ENCODE data around the gene BRSK1.

The BRSK1 gene

DNA sequence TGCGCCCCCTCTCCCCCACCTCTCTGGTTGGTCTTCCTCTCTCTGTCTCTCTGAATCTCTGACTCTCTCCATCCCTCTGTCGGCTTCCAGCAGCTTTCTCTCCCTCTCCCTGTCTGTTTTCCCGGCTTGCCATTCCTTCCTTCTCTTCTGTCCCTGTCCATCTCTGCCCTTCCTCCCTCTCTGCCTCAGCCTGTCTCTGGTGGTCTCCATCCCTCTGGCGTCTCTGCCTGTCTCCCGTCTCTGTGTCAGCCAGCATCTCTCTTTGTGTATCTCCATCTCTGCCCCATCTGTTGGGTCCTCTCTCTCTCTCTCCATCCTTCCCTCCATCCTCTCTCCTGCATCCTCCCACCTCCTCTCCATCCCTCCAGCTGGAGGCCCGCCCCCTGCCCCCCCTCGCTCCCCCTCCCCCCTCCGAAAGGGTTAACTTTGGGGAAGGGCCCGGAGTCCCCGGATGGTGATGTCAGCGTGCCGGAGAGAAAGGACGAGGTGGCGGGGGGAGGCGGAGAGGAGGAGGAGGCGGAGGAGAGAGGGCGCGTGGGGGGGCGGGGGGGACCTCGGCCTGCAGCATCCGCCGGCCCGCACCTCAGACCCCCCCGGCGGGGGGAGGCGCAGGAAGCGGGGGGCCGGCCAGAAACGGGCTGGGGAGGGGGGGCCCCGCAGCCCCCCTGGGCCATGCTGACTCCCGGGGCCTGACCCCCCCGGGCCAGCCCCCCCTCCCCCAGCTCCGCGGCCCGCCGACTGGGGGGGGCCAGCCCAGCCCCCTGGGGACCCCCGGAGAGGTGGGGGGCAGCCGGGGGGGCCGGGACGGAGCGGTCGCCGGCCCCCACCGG lies at the start of gene BRSK1:
BRSK1 (plus strand) TSS at position 450 of the 830 bp plus-strand sequence. CDS start 446 bp downstream, outside the sequence.
- DNase-seq: peak; percentile 45

DNA sequence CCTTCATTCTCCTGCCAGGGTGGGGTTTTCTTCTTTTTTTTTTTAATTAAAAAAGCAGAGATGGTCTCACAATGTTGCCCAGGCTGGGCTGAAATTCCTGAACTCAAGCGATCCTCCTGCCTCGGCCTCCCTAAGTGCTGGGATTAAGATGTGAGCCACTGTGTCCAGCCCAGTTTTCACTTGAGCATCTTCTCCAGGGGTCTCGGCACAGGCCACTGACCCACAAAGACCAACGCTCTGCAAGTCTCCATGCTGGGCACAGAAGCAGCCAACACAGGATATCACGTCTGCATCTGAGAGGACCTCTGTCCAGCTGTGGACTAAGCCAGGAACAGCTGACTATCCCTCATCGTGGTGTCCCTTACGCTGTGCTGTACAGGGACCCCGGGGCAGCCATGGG lies 45.8 kb upstream of the BRSK1 start:
- no peak for DNase-seq

DNA sequence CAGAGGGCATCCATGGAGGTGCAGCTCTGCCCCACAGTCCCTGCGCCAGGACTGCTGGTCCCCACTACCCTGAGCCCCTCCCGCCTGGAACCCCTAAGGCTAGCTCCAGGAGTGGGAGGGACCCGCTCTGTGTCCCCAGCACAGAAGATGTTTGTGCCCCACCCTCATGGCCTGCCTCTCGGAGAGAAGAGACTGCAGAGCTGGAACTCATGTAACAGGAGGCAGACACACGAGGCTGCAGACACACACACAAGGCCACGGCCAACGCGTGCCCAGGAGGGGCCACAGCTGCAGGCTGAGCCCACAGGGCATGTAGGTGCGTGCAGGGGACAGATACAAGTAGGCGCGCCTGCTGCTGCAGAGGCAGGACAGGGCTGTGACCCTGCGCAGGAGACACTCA lies 44.8 kb upstream of the BRSK1 start:
- DNase-seq: no peak

DNA sequence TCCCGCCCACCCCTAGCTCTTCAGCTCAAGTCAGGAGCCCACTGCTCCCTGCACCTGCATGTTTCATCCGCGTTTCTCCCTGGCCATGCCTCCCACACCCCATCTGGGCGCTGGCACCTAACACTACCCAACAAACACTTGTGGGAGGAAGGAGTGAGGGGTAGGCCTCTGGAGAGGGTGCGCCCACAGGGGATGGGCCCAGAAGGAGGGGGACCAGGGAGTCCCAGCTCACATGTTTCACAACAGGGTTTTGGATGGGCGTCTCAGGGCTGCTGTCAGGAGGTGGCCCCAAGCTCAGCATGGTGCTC lies 43.1 kb upstream of the BRSK1 start:
- DNase-seq: no peak

- DNase-seq: no peak
Measured at GRCh38 chr19:55241143-55241934, 42.5 kb upstream of the BRSK1 start.

GRCh38 chr19:55241935-55242464 lies 41.8 kb upstream of the BRSK1 start:
- no peak for DNase-seq

- no peak for DNase-seq
Measured at GRCh38 chr19:55242517-55242916, 41.3 kb upstream of the BRSK1 start.

DNA sequence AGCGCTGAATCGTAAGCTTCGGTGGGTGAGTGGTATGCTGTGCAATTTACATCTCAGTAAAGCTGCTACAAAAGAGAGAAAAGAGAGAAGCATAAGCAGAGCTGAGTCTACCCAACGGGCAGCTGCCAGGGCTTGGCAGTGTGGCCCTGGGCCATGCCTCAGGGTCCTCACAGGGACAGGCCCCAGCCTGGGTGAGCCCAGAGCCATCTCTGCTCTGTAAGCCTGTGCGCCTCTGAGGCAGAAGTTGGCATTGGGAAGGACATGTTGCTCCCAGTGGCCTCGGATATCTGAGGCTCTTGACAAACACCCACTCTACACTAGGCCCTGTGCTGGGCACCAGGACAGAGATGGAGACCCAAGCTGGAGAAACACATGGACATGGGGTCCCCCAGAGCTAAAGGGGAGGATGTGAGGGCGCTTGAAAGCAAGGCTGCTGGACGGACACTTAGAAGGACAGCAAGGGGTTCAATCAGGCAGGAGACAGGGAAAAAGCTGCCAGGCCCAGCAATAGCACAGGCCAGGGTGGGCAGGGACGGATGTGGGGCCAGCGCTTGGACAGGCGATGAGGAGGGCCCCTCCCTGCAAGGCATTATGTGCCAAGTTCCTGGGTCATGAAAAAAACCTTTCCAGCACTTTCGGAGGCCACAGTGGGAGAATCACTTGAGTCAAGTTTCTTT lies 39.7 kb upstream of the BRSK1 start:
- no peak for DNase-seq

DNA sequence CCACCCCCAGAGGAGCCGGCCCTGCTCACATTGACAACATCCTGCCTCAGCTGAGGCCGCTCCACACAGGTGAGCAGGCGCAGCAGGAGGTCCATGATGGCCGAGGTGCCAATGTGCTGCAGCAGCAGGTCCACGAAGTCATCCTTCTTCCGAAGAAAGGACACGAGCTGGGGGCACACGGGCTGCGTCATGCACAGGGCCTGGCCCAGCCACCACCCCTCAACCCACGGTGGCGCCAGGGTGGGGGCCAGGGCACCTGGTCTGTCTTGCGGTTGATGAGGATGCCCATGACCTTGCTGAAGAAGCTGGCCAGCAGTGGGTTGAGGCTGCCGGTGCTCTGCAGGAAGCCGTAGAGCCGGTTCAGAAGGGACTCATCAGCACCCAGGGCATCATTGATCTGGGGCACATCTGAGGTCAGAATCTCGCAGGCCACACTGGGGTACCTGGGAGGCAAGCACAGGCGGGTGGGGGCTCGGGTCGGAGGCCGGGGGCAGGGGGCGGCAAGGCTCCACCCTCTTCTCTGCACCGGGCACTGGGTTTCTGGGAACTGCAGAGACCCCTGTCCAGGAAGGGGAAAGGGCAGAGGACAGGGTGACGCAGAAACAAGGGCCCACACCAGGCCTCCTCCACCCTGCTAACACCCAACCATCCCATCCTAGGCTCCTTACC lies 38.4 kb upstream of the BRSK1 start:
- DNase-seq: no peak

DNA sequence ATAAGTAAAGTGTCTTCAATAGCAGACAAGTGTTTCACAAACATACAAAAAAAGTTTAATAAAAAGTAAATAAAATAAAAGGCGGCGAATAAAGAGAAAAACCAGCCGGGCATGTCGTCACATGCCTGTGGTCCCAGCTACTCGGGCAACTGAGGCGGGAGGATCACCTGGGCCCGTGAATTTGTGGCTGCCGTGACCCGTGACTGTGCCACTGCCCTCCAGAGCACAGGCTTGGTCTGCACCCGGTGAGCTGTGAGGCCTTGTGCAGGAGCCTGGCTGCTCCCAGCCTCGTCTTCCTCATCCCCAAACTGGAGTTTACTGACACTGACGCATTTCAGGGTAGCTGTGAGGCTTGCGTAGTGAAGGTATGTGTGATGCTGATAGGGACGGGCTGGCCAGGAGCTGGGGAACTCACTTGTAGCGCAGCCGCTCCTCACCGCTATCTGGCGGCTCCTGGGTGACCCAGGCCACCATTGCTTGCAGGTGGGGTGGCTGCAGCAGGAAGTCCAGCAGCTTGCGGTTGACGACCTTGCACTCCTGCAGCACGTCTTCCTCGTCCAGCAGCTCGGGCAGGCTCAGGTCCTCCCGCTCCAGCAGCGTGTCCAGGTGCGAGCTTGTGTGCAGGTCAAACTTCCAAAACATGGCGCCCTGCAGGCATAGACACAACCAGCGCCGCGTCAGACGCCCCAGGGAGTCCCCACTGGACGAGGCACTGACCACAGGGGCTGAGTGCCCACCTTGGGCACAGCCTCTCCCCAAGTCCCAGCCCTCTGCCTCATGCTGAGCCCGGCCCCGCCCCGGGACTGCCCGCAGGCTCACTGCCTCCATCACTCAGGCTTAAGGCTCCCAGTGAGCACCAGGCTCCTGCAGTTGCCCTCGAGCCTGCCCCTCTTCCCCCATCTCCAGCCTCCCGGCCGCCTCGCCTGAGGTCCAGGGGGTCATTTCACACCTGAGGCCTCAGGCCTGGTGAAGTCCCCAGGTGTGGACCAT lies 37.0 kb upstream of the BRSK1 start:
- DNase-seq: no peak

DNA sequence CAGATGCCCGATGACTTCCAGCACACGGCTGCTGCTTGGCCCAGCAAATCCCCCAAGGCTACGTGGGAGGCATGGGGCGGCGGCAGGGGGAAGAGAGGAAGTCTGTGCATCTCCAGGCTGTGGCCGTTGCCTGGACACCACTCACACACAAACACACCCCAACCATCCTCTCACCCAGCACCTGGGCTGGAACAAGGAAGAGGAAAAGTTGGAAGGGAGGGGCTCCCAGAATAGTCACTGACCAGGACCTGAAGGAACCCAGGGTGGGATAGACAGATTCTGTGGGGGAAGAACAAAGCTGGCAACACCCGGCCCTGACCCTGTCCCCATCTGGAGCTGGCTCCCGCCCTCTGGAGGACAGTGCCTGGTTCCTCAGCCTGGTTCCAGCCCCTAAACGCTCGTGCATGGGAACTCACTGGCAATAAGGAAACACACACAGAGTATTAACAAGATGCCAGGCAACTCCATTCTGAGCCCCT lies 36.1 kb upstream of the BRSK1 start:
- DNase-seq: no peak

GRCh38 chr19:55248166-55248675 lies 35.6 kb upstream of the BRSK1 start:
- DNase-seq: no peak

- DNase-seq: no peak
Measured at GRCh38 chr19:55248704-55249103, 35.1 kb upstream of the BRSK1 start.

DNA sequence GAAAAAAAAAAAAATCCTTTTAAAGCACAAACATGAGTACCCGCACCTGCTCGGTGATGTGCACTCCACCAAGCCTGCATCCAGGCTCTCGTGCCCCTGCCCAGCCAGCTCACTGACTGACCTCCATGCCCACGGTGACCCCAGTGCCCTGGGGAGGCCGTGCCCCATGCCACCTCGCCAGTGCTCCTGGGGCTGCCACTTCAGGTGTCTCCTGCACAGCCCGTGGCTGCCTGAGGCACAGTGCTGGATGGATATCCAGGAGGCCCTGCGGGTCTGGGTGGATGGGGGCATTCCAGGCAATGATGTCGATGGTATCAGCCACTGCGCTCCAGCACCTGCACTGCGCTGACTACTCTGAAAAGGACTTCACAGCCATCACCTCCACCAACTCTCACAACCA lies 34.0 kb upstream of the BRSK1 start:
- DNase-seq: no peak

DNA sequence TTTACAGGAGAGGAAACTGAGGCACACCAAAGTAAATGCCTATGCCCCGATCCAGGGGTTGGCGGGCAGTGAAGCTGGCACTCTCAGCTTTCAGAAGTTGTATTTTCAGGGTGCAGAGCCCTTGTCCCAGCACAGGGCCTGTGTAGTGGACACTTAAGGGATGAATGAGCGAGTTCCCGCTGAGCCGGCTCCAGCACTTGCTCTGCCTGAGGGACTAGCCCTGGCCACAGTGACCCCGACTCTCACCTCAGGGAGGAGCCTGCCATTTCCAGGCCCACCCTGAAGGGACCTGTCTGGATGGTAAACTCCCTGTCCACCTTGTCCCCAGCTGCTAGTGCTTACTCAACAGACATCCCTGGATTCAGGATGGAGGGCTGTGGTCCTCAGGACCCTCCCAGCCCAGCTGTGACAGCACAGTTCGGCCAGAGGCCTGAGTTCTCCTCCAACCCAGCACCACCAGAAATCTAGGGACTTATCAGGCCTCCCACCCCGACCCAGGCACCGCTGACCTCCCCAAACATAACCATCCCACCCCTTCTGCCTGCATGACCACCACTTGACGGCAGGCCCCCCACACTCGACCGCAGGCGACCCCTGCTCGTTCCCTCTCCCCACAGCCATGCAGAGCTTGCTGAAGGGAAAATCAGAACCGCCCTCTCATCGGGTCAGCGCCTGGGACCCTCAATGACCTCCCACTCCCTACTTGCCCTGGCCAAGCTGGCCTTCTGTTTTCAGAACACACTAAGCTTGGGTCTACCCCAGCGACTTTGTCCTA lies 33.3 kb upstream of the BRSK1 start:
- no peak for DNase-seq

DNA sequence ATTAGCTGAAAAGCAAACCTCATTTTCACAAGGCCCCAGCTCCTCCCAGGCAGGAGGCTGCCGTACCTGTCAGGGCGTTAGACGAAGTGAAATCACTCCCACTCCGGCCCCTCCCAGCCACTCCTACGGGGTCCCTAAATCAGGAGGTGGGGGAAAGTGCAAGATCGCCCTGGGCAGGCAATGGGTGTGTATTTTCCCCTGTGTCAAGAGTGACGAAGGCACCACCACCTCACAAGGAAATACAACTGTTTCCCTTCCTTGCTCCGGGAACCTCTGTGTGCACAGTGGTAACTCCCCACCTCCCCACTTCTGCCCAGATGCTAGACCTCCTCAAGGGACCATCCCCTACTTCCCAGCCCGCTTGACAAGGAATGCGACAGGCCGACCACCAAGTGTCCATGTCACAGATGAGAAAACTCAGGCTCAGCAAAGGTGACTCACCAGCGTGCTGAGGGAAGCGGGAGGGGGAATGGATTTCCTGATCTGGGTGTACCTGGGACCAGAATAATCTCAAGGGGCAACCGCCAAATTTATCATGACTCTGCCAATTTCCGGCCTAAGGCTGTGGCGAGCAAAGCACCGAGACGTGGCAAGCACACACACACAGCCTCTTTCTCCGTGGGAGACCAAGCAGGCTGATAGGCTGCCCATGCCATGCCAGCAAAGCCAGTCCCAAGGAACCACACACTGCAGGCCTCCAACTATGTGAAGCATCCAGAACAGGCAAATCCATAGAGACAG lies 32.3 kb upstream of the BRSK1 start:
- DNase-seq: peak; percentile 56

DNA sequence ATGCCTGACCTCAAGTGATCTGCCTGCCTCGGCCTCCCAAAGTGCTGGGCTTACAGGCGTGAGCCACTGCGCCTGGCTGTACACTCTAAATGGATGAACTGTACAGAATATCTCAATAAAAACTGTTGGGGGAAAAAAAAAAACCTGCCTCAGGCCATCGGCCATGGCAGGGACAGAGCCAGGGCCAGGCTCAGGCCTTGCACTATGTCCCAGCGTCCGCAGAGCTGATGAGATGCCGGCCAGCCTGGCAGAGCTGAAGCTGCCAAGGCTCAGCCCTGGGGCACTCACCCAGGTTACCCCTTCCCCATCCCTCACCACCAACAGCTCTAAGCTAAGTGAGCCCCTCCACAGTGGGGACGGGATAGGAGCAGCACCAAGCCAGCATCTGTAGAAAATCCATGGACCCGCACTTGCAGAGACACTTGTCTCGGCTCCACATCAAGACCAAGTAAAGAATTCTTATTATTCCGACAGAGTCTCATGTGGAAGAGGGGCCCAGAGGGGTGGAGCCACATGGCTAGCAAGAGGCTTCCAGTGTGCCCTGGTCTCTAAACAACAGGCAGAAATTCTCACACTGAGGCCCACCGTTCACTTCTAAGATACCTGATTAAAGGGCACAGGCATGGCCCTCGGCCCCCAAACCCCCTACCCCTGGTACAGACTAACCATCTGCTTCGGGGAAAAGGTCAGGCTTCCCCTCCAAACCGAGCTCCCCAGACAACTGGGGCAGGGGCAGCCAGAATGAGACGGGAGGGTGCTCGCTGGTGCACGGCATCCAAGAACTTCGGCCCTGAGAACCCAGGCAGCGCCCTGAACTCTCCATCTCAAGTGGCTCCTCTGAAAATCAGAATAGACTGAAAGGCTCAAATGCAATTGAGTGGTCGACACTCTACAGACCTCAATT lies 30.8 kb upstream of the BRSK1 start:
- no peak for DNase-seq

DNA sequence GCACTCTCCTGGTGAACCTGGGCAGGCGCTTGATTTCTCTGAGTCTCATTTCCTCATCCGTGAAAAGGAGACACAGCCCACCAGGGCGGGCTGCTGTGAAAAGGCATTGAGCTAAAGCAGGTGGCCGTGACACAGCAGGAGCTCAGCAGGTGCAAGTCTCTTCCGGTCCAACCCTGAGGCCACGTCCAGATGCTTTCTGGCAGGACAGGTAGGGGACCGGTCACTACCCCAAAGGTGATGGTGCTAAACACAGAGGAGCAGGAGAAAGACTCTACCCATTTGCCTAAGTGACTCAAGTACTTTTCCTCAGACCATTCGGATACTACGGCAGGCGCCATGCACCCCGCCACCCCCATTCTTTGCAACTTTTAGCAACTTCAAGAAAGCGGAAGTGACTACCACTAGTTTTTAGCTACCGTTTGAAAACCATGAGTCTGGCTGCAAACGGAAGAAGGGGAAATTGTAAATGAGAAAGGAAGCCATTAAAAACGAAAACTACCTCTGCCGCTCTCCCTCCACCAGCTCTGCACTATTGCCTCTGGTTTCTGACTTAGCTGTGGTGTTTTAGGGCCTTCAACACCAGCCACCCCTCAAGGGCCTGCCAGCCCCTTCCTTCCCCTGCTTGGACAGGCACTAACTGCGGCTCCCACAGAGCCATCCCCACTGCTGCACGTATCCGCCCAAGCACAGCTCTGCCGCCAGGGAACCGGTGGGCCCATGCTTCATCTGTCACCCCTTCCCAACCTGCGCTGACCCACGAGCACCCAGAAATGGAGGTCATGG lies 29.8 kb upstream of the BRSK1 start:
- DNase-seq: peak; percentile 70

Data from activated T-cell treated with anti-CD3 and anti-CD28 coated beads, Interleukin-2, amount 50 U/mL, for 1 hour (primary cell).